HG03060 (cell line): ENCODE results near the gene PSTK.

Experiments
- ATAC-seq: cut with Tn5 transposase; IDR thresholded peaks from one replicate; pipeline ENCODE4 v1.9.1; 2021; ENCODE audit warnings: low read depth, moderate number of reproducible peaks; ENCODE audit not compliant: unreplicated experiment

Gene PSTK

DNA sequence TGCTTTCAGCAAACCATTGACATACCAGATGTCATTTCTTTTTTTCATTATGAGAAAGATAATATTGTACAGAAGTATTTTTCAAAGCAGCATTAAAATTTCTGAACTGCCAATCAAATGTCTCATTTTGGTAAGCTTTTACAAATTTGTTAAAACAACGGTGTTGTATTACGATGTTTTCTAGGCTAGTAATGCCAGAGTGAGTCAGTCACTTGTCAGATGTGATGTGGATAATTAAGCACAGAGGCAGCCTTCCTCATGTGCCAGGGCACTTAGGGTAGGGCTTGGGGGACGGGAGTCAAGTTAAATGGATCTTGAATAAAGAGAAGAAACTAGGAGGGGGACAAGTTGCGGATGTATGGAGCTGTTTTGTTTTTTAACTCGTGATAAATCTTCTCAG is 10.1 kb downstream of the PSTK start:
- no peak for ATAC-seq

DNA sequence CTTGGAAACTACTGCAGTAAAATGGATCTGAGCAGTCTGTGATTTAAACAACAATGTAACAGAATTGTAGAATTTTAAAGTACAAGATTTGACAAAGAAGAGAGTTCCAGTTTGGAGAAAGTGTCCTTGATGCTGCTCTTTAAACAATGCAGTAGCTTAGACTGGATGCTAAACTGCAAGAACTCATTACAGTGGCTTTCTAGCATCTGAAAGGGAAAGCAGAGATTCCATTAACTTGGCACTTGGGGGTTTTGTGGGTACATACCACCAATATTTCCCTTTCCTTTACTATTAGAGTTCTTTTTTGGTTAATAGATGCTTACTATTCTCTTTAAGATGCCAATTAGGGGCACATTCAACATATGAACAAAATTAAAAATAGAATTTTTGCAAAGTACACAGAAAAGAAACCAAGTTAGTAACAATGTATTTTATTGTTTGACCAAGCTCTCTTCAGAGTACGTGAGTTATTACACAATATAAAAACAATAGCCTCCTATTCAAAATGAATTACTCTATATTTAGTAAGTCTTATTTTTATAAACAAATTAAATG is 11.9 kb downstream of the PSTK start:
- no peak for ATAC-seq

DNA sequence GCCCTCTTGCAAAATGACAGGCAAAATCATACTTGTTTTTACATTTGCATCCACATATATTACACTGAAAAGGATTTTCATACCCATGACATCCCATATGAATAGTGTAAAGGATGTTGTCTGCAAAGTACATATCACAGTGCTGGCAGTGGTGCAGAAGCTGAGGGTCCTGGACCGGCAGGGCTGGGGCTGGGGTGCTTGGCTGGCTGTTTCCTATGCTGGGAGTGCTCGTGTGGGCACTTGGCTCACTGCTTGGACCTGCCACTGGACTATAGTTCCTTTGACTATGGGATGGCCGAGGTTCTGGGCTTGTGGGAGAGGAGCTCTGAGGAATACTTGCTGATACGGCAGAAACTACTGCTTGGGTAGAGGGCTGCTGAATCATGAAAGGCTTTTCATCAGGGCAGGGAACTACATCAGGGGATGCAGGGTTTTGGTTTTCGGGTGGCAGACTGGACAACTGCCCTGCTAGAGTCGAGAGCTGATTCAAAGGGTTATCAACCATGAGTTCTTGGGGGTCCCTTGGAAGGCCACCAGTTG is 13.7 kb downstream of the PSTK start:
- ATAC-seq, result no peak

DNA sequence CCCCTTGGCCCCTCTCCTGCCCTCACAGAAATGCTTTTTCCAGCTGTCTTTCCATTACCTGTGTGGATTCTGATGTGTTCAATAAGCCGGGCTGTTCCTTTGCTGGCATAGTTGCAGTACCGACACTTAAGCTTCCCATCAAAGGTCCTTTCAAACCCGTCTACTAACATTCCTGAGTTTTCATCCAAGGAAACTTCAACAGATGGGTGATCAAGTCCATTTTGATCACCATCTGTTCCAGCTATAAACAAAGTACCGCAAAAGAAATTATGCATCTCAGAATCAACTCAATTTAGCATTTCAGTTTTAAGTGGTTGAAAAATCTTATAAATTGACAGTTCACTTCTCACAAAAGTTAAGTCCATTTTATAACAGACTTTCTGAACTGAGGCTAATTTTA is 15.7 kb downstream of the PSTK start:
- no peak for ATAC-seq

DNA sequence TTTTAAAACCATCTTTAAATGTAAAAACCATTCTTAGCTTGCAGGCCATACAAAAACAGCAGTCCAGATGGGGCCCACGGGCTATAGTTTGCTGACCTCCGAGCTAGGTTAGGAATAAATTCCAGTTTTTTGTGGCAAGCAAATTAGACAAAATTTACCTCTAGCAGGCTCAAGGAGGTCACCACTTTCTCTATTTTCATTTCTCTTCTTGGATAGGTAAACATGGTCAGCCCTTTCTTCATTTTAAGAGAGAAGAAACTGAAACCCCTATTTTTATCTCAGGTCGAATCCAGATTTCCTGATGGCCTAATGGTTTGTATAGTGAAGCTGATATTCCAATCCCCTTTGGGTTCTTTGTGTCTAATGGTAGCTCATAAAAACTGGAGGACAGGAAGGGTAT is 17.7 kb downstream of the PSTK start:
- no peak for ATAC-seq

DNA sequence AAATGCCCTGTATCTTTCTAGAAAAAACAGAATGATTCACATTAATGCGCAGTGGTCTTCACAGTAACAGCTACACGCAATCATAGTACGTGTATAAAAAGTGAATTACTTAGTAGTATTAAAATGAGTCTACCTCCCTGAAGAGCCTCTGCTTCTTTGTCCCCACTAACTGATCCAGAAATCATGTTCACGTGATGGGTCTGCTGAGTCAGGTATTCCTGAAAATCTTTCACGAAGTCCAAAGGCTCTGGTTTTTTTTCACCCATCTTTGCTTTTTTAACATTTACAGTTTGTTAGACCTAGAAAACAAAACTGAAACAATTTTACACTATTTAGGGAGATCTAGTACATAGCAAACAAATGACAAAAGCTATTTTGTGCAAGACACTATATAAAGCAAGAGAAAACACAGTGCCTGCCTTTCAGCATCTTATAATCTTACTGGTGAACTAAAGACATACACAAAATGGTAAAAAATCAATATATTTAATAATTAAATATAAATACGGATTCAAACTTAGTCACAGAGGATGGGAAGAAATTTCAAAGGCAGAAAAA is 18.2 kb downstream of the PSTK start:
- no peak for ATAC-seq

DNA sequence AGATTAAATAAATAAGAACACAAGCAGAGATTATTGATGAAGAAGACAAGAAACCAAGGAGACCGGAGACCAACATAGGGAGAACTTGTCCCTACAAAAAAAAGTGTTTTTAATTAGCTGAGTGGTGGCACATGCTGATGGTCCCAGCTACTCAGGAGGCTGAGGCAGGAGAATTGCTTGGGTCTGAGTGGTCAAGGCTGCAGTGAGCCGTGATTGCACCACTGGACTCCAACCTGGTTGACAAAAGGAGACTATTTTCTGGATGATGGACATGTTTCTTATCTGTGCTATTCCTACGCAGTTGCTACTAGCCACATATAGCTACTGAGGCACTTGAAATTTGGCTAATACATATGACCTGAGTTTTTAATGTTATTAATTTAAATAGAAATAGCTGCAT is 18.7 kb downstream of the PSTK start:
- no peak for ATAC-seq

DNA sequence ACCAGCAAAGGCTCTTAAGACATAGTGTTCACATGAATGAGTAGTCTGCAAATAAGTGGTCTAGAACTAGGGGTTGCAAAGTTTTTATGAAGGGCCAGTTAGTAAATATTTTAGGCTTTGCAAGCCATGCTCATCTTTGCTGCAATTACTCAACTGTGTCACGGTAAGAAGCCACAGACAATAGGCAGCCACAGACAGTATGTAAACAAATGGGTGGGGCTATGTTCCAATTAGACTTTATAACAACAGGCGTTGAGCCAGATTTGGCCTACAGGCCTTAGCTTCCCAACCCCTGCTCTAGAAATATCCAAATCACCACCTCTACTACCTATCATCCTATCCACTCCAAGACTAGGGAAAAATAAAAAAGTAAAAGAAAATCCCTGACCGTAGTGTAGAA is 19.1 kb downstream of the PSTK start:
- no peak for ATAC-seq

DNA sequence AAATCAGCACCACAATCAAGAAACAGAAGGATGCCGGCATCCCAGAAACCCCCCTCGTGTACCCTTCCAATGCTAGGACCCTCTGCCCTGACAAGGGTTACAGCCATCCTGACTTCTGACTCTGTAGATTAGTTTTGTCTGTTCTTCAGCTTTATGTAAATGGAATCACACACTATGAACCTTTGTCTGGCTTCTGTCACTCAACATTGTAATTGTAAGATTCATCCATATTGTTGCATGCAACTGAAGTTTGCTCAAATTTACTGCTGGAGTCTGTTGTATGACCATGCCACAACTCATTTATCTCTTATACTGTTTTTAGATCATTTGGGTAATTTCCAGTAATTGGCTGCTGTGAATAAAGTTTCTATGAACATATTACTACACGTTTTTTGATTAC is 20.0 kb downstream of the PSTK start:
- ATAC-seq, result no peak

DNA sequence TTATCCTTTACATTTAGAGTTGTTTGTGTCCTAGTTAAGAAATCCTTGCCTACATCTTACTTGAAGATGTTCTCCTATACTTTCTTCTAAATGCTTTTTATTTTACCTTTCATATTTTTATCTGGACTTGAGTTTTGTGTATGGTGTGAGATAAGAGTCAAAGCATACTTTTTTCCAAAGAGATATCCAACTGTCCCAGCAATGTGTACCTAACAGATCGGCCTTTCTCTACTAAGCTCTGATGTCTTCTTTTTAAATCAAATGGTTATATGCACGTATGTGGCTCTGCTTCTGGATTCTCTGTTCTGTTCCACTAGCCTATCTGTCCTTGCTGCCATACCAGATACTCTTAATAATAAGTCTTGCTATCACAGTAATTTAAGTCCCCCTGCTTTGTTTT is 21.2 kb downstream of the PSTK start:
- no peak for ATAC-seq

DNA sequence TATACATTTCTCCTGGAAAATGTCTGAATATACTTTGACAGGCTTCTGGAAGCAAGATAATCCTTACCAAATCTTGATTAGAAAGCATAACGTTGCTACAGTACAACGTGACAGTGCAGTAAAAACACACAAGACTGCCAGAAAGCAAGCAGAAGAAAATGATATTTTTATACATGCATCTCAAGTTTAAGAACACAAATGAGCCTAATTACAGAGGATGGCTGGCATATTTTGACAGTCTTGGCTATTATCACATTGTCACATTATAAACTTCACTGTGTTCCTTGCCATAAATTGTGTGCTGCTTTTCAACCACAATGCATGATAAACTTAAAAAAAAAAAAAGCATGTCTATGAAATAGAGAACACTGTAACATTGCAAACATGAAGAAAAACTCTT is 24.1 kb downstream of the PSTK start:
- no peak for ATAC-seq

DNA sequence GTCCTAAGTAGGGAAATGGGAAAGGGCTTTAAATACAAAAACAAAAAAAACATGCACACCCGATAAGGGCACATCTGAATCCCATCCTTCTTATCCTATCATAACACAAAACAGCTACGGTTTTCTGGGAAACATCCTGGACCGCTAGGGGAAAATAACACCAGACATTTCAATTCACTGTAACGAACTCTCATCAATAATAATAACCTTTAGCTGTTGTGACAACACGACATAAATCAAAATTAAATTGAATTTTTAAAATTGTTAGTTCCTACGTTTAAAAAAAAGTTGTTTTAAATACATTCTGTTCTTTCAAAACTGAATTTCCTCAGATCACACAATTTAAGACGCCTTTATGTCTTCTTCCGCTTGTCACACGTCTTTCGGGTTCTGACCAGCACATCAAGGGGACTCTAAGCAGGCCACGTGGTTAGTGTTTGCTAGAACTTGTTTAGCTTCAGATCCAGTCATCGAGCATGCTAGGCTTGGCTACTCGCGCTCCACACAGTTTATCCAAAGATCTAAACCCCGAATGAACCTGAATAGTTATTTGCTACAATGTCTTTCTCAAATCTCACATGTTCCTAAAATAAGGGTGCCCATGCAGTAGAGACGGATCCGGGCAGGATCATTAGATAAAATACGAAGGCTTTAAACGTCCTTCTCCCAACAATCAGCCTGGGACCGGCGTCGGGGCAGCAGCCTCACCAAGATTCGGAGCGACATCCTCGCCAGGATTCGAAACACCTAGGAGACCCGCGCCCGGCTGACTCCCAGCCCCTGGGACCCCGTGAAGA is 27.6 kb downstream of the PSTK start:
- no peak for ATAC-seq

DNA sequence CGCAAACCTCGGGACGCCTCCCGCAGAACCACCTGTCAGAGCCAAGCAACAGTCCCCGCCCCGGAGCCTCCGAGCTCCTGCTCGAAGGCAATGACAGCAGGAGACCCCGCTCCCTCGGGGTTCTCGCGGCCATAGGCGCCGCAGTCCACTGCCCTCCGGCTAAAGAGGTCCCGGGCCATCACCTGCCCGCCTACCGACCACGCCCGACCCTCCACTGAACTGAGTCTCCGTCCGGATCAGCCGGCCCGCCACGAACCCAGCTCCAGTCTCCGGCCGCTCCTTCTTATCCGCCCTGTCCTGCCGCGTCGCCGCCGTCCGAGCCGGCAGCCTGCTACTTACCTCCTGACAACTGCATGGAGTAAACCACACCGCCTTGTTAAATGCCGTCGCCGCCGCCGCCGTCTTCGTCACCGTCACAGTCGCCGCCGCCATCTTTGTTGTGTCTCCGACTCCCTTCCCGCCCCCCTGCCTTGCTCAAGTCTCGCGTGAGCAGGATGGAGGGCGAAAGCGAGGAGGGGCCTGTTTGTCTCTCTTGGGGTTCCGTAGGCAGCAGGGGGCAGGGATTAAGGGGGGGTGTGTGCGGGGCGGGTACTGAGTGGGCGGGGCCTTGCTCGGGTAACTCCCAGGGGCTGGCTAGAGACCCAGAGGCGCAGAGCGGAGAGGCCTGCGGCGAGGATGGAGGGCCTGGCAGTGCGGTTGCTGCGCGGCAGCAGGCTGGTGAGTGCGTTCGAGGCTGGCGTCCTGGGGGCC is 28.3 kb downstream of the PSTK start, which contains the start of the genes ACADSB and IKZF5:
TSS of gene ACADSB (plus strand) at position 652 of the 750 bp plus-strand sequence. CDS start at position 676, 24 bp downstream.
TSS of gene IKZF5 (minus strand) at position 441 of the 750 bp plus-strand sequence. CDS start 10,170 bp downstream, outside the sequence.
- ATAC-seq, result peak; percentile 58

DNA sequence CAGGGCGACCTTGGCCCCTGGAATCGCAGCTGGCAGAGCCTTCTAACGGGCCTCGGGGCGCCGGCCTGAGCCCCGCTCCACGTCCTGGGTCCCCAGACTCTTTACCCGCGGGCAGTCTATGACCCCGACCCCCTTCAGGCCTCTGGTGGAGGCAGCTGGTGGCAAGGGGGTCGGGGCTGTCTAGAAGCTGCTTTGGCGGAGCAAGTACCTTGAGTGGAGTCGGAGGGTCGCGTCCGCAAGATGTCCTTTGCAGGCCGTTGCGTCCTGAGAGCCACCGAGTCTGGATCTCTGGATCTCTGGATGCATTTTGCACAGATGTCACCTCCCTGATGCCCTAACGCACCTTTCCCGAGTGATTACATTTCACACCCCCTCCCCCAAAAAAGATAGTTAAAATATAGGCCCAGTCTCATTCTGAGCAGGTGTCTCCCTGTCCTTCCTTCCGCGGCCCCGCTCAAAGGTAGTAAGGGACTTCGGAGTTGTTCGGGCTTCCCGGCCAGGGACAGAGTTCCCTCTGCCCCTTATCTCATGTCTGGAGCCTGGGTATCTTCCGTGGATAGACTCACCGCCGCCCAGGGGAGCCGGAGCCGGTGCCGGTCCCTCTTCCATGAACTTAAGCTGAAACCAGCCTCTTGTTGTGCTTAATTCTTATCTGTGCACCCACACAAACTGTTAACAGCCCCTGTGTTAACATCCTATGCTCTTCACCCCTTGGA is 29.1 kb downstream of the PSTK start:
- no peak for ATAC-seq

DNA sequence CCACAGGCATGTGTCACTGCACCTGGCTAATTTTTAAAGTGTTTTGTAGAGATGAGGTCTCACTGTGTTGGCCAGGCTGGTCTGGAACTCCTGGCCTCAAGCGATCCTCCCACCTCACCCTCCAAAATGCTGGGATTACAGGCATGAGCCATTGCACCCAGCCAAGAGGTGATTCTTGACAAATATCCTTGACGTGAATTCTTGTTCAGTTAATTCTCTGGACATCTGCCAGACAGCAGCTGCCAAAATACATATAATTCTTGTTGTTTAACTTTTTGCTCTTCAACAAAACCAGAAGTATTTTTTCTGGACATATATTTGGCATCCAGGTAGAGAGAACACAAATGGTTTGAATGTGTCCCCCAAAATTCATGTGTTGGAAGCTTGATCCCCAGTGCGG is 31.8 kb downstream of the PSTK start:
- ATAC-seq, result no peak

DNA sequence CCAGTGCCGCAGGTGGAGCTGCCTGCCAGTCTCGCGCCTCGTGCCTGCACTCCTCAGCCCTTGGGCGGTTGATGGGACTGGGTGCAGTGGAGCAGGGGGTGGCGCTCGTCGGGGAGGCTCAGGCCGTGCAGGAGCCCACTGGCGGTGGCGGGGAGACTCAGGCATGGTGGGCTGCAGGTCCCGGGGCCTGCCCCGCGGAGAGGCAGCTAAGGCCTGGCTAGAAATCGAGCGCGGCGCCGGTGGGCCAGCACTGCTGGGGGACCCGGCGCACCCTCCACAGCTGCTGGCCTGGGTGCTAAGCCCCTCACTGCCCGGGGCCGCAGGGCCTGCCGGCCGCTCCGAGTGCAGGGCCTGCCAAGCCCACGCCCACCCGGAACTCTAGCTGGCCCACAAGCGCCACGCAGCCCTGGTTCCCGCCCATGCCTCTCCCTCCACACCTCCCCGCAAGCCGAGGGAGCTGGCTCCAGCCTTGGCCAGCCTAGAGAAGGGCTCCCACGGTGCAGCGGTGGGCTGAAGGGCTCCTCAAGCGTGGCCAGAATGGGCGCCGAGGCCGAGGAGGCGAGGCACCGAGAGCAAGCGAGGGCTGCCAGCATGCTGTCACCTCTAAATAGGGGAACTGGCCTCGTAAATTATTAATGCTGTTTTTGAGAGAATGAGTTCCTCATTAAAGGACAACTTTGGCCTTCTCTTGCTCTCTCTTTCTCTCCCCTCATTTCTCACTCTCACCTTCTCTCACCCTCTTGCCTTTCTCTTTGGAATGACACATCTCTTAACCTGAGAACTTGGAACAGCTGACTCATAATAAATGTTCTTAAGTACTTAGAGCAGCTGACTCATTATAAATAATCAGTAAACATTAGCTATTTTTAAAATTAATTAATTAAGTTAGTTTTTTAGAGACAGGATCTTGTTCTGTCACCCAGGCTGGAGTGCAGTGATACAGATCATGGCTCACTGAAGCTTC is 33.5 kb downstream of the PSTK start:
- ATAC-seq, result no peak

DNA sequence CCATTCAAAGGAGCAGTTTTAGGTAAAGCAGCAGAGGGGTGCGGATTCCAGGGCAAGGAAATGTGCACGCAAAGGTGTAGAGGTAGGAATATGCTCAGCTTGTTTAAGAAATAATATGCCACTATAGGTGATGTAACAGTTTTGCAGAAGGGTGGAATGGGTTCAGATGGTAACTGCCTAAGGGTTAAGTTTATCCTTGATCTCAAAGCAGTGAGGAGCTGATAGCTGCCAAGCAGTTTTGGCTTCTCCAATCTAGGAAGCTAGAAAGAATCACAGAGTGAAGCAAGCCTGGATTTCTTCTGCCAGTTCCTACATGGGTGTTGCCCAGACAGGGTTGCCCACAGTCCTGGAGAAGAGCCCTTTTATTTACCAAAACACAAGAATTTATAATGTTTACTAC is 34.6 kb downstream of the PSTK start:
- no peak for ATAC-seq

DNA sequence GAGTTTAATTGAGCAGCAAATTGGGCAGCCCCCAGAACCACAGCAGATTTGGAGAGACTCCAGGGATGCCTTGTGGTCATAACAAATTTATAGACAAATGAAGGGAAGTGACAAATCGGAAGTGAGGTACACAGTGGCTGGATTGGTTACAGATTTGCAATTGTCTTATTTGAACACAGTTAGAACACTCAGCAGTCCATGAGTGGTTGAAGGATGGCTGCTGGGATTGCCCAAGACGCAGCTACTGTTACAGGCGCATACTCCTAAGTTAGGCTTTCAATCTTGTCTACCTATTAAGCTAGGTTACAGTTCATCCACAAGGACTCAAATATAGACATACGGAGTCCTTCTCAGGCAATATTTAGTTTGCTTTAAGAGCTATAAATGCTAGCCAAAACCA is 36.0 kb downstream of the PSTK start:
- no peak for ATAC-seq
